C4-2B (cell line): ENCODE results near the gene GCH1.
"Not testable (repeated sequence)": the region's sequence is repeated elsewhere in the genome, so short reads cannot be mapped to it uniquely, and the experiment has no call there.

Experiments
- ZFX ChIP-seq: fragments of 450-650 bp; IDR thresholded peaks from 2 replicates; pipeline ENCODE4 v1.6.1; 2017
- TF ChIP-seq, protein P1 (sequence below): fragments of 450-650 bp; conservative IDR thresholded peaks from 2 replicates; pipeline ENCODE4 v1.5.1; 2017; ENCODE audit warnings: mild to moderate bottlenecking

DNA sequence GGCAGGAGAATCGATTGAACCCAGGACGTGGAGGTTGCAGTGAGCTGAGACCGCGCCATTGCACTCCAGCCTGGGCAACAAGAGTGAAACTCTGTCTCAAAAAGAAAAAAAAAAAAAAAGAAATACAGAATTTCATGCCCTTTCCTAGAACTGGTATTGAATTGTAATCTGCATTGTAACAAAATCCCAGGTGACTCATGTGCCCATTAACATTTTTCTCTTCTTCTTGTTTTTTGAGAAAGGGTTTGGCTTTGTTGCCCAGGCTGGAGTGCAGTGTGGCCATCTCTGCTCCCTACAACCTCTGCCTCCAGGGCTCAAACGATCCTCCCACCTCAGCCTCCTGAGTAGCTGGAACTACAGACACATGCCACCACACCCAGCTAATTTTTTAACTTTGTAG, 23.9 kb upstream of the GCH1 start:
- TF ChIP-seq, protein P1, sequence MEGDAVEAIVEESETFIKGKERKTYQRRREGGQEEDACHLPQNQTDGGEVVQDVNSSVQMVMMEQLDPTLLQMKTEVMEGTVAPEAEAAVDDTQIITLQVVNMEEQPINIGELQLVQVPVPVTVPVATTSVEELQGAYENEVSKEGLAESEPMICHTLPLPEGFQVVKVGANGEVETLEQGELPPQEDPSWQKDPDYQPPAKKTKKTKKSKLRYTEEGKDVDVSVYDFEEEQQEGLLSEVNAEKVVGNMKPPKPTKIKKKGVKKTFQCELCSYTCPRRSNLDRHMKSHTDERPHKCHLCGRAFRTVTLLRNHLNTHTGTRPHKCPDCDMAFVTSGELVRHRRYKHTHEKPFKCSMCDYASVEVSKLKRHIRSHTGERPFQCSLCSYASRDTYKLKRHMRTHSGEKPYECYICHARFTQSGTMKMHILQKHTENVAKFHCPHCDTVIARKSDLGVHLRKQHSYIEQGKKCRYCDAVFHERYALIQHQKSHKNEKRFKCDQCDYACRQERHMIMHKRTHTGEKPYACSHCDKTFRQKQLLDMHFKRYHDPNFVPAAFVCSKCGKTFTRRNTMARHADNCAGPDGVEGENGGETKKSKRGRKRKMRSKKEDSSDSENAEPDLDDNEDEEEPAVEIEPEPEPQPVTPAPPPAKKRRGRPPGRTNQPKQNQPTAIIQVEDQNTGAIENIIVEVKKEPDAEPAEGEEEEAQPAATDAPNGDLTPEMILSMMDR = not testable (repeated sequence)
- not testable (repeated sequence) for TF ChIP-seq ZFX
